ENCODE results near the gene MAPK12.

MAPK12 gene

DNA sequence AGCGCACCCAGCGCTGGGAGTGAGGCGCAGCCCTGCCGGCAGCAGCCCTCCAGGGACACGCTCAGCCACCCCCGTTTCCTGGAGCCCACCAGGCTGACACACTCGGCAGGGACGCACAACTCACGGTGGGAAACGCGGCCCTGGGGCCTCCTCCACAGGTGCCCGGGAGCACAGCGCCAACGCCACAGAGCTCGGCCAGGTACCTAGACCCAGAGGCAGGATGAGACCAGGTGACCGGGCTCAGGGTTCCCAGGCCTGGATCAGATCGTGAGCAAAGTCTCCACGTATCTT is 34.7 kb downstream of the MAPK12 start:
- DNase-seq: no peak

DNA sequence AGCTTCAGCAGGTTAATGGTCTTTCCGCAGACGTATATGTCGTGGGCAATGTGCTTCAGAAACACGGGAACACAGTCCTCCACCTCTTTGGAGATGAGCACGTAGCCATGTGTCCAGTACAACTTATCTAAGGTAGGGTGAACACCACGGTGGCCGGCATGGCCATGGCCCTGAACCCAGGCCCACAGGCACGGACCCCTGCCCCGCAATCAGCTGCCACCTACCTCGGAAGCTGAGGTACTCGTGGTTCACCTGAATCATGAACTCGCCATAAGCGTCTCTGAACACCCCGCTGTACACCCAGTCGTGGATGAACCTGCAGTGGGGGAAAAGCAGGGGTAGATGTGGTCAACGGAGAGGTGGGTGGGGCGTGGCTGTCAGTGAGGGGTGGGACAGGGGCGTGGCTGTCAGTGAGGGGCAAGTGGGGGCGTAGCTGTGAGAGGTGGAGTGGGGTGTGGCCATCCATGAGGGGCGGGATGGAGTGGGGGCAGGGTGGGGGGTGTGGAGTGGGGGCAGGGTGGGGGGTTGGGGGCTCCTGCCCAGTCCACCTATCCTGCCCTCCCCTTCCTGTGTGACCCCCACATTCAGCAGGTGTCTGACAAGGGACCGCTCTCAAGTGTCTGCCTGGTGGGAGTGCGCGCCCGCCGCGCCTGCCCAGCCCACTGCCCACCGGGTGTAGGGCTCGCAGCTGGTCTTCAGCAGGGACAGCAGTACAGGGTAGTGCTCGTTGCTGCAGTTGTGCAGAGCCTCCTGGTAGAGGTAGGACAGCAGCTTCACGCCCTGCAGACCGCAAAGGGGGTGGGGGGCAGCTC is 35.2 kb downstream of the MAPK12 start:
- DNase-seq: no peak

DNA sequence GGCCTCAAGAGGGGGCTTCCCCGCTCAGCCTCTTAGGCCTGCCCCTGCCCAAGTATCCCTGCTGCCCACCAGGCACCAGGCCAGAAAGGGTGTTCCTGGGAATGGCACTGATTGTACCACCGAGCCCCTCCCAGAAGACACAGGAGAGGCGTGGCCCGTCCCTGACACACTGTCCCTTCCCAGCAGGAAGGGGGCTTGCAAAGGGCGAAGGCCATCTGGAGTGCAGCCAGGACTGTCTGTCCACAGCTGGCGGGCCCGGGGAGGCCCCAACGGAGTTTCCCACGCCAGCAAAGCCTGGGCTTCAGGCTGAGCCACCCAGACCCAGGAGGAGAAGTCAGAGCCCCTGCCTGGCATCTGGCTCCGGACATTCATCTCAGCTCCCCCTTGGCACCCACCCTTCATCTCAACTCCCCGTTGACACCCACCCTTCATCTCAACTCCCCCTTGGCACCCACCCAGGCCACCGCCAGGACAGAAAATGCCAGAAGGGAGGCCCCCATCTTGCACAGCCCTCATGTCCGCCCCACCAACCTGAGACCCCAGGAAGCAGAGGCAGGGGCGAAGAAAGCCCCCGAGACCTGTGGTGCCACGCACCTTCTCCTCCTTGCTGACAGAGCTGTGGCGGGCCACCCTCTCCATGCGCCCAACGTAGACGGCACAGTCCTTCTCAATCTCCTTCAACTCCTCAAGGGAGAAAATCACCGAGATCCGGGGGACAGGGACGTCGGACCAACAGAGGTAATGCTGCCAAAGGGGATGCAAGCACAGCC is 36.1 kb downstream of the MAPK12 start:
- DNase-seq: no peak

DNA sequence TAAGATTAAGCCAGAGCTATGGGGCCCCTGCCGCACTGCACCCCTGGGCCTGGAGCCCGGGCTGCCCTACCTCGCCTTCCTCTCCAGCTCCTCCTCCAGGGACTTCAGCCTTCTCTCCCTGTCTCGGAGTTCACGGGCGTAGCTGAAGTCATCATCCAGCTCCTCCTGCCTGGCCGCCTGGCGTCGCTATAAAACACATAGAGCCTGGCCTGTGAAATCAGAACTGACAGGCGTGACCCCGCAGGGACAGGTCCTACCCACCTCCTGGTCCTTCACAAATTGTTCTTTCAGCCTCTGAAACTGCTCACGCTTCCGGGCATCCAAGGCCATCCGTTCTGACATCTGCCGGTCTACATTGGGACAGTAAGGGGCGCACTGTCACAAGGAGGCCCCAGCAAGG is 37.4 kb downstream of the MAPK12 start:
- no peak for DNase-seq

DNA sequence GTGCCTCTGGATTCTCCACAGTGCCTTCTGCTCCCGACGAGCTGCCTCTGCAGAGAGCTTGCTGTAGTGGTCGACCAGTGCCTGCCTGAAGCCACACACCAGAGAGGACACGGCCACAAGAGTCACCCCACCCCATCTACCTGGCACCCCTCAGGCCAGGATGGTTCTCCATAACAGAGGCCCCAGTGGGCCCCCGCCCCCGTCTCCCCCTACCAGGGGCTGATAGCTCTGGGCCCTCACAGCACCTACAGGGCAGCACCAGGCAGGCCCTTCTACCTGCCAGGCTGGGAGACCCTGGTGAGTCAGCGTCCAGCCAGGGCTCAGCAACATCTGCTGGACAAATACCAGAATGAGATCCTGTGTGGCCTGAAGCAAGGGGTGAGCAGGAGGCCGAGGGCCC is 39.0 kb downstream of the MAPK12 start:
- DNase-seq: no peak

DNA sequence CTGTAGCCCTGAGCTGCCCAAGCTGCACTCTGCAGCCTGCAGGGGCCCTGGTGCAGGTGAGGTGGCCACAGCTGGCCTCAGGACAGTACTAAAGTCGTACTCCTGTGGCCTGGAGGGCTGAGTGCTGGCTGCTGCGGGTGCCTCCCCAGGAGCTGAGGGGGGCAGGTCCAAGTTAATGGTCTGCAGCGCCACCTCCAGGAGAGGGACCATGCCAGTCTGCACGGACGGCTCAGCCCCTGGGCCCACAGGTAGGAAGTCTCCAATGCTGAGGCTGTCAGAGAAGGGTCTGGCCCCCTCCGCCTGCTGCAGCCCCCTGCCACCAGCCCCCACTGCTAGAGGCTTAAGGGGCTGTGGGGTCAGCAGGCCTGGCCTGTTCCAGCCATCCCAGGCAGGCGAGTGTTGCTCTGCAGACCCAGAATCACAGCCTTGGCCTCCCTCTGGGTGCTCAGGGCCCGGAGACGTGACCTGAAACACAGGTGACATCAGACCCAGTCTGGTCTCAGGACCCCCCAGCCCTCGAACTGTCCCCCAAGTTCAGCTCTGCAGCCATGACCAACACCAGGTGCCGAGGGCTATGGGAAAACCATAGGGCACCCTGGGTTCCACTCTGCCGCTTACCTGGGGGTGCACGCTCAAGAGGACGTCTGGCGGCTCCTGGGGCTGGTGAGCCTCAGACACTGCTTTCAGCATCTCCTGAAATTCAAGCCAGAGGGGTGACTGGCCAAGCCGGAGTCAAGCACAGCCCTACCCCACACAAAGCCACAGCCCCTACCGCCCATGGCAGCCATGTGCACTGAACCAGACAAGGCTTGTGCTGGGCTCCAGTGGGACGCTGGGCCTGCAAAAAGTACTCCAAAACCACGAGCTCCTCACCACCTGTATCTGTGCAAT is 39.8 kb downstream of the MAPK12 start:
- no peak for DNase-seq

DNA sequence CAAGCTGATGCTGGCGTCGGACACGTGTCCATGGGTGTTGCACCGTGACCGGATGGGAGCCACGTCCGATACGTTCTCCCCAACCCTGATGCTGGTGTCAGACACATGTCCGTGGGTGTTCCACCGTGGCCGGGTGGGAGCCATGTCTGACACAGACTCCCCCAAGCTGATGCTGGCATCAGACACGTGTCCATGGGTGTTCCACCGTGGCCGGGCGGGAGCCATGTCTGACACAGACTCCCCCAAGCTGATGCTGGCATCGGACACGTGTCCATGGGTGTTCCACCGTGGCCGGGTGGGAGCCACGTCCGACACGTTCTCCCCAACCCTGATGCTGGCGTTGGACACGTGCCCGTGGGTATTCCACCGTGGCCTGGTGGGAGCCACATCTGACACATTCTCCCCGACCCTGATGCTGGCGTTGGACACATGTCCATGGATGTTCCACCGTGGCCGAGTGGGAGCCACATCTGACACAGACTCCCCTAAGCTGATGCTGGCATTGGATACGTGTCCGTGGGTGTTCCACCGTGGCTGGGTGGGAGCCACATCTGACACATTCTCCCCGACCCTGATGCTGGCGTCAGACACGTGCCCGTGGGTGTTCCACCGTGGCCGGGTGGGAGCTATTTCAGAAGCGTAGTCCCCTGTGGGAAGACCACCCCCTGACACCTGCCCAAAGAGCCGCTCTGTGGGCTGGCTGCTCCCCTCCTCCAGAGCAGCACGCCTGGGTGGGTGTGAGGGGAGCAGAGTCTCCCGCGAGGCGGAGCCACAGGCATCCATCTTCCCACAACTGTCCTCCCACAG is 40.7 kb downstream of the MAPK12 start:
- DNase-seq: no peak

DNA sequence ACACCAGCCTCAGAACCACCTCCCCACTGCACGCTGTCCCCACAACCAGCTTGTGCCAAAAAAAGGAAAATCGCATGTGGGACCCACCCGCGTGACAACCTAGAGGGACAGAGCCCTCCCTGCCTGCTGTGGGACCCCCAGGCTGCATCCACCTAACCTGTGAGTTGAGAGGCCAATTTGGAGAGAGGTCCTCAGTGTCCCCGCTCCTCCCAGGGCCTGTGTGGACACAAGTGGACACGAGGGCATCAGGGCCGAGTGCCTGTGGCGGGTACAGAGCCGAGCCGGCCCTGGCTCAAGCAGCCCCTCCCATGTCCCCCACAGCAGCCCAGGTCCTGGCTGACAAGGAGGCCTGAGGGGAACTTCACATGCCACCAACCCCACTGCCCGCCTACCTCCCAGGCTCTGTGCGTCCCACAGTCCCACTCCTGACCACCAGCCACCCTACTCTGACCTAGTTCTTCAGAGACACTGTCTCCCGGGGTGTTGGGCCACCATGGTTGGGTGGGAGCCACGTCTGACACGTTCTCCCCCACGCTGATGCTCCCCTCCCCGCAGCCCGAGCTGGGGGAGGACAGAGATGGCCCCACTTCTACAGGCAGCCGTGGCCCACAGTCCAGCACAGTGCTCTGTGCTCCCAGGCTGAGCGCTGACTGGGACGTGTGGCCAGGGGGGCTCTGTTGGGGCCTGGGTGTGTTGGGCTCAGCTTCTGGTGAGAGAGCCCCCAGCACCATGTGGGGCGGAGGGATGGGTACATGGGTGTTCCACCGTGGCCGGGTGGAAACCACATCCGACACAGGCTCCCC is 41.5 kb downstream of the MAPK12 start:
- DNase-seq: no peak

DNA sequence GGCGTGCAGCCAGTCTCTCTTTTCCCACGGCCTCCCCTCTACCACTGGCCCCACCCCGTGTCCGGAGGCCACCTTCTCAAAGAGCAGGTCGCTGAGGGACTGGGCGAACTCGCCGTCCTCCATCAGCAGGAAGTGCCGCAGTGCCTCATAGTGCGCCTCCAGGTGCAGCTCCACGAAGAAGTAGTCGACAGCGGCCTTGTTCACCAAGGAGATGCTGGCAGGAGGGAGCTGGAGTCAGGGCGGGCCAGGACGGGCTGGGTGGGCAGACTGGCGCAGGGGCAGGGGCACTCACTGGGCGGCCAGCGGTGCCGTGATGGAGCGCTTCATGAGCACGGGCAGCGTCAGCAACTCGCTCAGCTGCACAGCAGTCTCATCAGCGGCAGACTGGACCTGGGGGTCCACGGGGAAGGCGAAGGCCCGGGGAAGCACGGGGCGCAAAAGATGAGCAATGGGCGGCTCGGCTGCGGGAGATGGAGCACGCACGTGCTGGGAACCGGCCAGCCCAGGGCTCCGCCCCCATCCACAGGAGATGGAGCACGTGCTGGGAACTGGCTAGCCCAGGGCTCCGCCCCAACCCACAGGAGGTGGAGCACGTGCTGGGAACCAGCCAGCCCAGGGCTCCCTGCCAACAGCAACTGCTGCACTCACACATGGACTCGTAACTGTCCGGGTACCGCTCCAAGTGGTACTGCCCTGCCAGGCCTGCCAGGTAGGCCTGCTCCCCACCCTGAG is 42.3 kb downstream of the MAPK12 start:
- DNase-seq: peak in 1 of 2 experiments; percentile 66

DNA sequence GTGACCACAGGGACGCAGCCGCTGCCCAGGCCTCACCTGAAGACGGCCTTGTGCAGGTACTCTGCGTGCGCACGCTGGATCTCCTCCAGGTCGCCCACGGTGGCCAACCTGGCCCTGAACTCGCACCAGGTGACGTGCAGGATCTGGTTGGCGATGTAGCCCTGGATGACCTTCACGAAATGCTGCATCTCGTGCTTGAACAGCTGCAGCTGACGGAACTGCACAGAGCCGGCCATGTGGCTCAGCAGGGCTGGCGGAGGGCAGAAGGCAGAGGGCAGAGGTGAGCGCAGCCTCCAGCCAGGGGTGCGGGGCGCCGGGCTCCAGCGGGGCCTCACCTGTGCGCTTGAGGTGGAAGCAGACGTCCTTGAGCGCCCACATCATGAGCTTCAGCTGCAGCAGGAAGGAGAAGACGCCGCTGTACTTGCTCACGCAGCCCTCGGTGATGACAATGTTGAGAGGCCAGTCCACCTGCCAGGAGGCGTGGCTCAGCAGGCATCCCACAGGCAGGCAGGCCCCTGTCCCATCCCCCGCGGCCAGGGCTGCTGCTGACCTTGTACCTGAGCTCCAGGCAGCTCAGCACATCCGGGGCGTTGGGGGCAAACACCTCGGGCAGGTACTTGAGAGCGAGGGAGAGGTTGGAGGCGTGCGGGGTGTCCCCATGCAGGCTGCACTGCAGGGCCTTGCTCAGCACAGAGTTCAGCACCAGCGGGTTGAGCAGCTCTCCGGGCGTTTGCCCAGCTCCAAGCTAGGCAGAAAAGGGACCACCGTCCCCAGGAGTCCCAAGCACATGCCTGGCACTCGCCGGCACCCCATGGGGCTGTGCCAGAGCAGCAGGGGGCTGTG is 43.1 kb downstream of the MAPK12 start:
- DNase-seq: no peak

DNA sequence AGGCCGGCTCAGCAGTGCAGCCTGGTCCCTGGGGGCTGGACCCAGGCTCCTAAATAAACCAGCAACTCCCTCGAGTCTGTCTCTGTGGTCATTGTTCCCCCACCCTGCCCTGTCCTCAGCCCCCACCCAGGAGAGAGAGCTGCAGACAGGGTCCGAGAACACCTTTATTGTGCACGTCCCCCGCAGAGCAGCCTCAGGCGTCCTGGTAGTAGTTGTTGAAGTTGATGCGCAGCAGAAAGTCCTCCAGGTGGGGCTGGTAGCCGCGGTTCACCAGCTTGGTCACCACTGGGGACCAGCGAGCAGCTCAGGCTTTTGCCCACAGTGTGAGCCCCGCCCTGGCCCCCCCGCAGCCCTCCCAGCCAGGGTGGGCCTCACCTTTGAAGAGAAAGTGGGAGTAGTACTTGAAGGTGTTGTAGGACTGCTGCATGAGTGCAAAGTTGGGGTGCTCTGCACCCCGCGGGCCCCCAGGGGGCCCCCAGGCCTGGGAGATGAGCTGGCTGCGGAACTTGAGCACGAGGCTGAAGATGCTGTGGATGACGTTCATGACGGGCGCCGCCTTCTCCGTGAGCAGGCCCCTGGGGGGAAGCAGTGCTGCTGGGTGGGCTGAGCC is 43.8 kb downstream of the MAPK12 start:
- DNase-seq: no peak

DNA sequence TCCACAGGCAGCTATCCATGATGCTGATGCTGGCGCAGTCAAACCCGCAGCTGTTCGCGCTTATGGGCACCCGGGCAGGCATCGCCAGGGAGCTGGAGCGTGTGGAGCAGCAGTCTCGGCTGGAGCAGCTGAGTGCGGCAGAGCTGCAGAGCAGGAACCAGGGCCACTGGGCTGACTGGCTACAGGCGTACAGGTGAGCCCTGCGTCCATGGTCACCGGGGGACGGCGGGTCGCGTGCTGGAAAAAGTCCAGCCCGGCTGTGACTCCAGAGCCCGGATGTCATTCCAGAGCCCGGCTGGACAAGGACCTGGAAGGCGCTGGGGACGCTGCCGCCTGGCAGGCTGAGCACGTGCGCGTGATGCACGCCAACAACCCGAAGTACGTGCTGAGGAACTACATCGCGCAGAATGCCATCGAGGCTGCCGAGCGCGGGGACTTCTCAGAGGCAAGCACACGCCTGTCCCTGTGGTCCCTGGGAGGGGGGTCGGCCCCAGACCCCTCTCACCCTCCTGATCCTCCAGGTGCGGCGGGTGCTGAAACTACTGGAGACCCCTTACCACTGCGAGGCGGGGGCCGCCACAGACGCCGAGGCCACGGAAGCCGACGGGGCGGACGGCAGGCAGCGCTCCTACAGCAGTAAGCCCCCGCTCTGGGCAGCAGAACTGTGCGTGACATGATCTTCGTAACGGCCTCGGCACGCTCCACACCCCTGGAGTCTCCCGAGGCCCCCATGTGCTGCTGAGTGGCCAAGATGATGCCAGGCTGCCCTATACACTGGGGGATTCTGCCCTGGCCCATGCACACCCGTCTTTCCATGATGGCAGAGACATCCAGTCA is 44.6 kb downstream of the MAPK12 start:
- DNase-seq: no peak

DNA sequence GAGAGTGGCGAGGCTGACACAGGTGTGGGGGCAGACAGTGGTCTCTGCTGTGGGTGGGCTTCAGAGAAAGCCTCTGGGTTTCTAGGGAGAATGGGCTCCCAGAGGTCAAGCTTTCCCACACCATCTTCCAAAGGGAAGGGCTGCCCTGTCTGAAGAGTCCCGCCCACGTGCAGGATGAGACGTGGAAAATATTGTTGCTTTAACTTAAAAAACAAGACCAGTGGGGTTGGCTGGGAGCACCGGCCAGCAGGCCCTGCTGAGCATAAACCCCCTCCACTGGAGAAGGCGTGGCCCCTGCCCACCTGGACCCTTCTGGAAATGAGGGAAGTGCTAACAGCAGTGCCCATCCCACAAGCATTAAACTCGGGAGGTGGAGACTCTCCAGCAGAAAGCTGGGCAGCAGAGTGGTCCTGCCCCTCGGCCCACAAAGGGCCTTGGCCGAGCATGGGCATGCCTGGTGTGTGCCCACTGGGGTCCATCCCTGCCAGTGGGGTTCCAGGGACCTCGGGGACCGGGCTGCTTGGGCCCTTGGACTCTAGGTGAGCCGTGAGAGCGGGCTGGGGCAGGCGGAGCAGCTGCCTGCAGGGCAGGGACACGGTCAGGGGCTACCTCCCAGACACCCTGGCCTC is 45.3 kb downstream of the MAPK12 start:
- DNase-seq: no peak

DNA sequence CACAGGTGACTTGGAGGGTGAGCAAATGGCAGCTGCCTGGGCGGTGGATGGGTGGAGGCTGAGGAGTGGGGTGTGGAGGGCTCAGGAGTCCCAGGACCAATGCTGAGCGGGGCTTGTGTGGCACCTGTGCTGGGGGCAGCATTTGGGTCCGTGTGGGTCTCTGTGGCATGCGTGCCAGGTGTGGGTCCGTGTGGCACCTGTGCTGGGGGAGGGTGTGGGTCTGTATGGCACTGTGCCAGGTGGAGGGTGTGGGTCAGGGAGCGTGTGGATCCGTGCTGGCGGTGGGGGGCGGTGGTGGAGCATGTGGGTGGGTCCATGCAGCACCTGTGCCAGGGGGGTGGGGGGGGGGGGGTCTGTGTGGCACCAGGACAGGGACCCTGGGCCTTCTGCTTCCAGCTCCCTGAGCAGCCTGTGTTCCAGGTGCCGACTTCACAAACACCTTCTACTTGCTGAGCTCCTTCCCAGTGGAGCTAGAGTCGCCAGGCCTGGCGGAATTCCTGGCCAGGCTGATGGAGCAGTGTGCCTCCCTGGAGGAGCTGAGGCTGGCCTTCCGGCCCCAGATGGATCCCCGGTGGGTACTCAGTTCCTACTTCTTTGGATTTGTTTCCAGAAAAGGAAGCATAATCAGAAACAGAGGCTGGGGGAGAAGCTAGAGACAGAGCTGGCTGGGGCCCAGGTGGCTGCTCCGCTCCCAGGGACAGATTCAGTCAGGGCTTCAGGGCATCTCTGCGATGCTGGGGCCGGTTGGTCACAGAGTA is 46.0 kb downstream of the MAPK12 start:
- no peak for DNase-seq

DNA sequence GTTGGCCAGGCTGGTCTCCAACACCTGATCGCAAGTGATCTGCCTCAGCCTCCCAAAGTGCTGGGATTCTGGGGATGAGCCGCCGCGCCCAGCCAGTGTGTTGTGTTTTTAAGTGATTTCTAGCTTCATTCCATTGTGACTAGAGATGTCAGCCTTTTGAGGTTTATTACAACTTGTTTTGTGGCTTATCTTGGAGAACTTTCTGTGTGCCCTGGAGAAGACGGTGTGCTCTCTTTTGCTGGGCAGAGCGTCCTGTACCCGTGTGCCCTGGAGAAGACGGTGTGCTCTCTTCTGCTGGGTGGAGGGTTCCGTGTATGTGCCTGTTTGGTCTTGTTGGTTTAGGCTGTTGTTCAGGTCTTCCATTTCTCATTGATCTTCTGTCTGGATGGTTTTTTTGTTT is 48.2 kb downstream of the MAPK12 start:
- DNase-seq: no peak

DNA sequence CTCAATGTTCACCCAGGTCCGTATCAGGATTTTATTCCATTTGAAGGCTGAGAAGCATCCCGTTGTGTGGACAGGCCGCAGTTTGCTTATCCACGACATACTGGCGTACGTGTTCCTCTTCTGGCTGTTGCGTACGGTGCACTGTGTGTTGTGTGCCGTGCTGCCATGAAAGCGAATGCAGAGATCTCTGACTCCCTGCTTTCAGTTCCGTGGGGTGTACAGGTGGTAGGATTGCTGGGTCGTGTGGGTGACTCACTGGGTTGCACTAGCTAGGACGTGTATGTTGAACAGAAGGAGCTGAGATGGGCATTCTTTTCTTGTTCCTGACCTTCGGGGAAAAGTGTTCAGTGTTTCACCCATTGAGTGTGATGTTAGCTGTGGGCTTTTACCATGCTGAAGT is 50.3 kb downstream of the MAPK12 start:
- no peak for DNase-seq

DNA sequence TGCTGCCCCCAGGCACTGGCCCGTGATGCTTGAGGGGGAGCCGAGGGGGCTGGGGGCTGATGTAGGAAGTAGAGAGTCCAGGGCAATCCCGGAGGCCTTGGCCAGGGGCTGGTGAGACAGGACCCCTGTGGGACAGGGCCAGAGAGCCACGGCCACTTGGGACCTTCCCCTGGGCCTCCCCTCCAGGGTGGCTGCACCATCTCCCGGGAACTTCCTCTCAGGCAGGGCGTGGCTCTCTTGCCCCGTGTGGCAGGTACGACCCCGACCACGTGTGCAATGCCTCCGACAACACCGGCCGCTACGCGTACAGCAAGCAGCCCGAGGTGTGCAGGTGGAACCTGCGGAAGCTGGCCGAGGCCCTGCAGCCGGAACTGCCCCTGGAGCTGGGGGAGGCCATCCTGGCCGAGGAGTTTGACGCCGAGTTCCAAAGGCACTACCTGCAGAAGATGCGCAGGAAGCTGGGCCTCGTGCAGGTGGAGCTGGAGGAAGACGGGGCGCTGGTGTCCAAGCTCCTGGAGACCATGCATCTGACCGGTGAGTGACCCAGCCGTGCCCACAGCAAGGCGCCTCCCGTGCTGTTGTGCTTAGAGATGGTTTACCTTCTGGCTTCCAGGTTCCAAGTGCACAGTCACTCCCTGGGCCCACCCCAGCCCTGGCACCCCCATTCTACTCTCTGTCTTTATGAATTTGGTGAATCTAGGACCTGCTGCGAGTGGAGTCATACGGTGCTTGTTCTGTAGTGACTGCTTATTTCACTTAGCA is 50.9 kb downstream of the MAPK12 start:
- DNase-seq: no peak

All from NCI-H446 (cell line).